Tibial artery (tissue), 4 donors: Measurements from ENCODE around the gene OR52E1.

Experiments
- DNase-seq, 2 donors: peaks; one replicate each; pipeline ENCODE4 v3.0.0-alpha.2; 2019
- H3K27ac ChIP-seq, 2 donors: fragments of 200-600 bp; sonication (generic) in 1 of 2; 1 replicate in 1 of 2; 2 replicates in 1 of 2; pipeline ENCODE4 v1.5.1; 2018 to 2019; ENCODE audit warnings: mild to moderate bottlenecking in 1 of 2
- H3K27me3 ChIP-seq, 2 donors: fragments of 200-600 bp; sonication (generic) in 1 of 2; one replicate each; pipeline versions ENCODE4 v1.5.1 to v1.6.0; 2016 to 2019
- H3K36me3 ChIP-seq, 3 donors: fragments of 200-600 bp; sonication (generic) in 2 of 3; one replicate each; pipeline ENCODE4 v1.5.1; 2016 to 2019; ENCODE audit warnings: mild to moderate bottlenecking in 2 of 3
- H3K4me1 ChIP-seq, 4 donors: fragments of 200-600 bp; sonication (generic) in 2 of 4; 1 replicate in 3 of 4; 2 replicates in 1 of 4; pipeline ENCODE4 v1.5.1; 2016 to 2019
- H3K4me3 ChIP-seq, 2 donors: fragments of 200-600 bp; sonication (generic) in 1 of 2; 1 replicate in 1 of 2; 2 replicates in 1 of 2; pipeline ENCODE4 v1.5.1; 2018 to 2019; ENCODE audit warnings: mild to moderate bottlenecking in 2 of 2
- H3K9me3 ChIP-seq, 3 donors: fragments of 200-600 bp; sonication (generic) in 1 of 3; one replicate each; pipeline ENCODE4 v1.5.1; 2016 to 2019
- CTCF ChIP-seq, 2 experiments: fragments of 200-600 bp in 1 of 2; fragments of 450-650 bp in 1 of 2; IDR thresholded peaks; one replicate each; pipeline ENCODE4 v1.5.1; 2017 to 2019; ENCODE audit warnings: antibody characterized with exemption in 2 of 2, mild to moderate bottlenecking in 1 of 2, moderate library complexity in 1 of 2
- intact Hi-C: fragments of 100-400 bp; cut with DNase I; formaldehyde crosslinking; loops from one replicate; pipeline ENCODE4 v1.15.0; 2023; ENCODE audit warnings: low total_unique reads

The OR52E1 gene

GRCh38 chr11:5117588-5117987 is 48.2 kb downstream of the OR52E1 start:
- no peak overlapping the region for H3K27ac ChIP-seq
- no peaks in the 10 kb centered on the region for H3K27me3 ChIP-seq
- H3K9me3 ChIP-seq = no peaks in the 10 kb centered on the region
- TF ChIP-seq CTCF (IDR thresholded peaks at IDR 0.05) = no peak
- H3K4me3 ChIP-seq = no peak overlapping the region
- H3K36me3 ChIP-seq = no peaks in the 10 kb centered on the region
- DNase-seq = no peak
- intact Hi-C loops = no loop called here
- no peaks in the 10 kb centered on the region for H3K4me1 ChIP-seq

DNA sequence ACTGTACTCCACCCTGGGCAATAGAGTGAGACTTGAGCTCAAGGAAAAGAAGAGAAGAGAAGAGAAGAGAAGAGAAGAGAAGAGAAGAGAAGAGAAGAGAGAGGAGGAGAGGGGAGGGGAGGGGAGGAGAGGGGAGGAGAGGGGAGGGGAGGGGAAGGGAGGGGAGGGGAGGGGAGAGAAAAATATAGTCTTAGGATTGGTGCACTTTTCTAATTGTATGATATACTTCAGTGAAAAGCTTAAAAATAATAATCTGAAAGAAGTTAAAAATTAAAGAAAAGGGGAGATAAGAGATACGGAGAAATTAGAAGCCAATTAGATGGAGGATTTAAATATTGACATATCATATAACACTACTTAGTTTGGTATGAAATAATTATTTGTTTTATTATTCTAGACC is 49.5 kb downstream of the OR52E1 start:
- TF ChIP-seq CTCF (IDR thresholded peaks at IDR 0.05) = no peak
- Histone ChIP-seq H3K27ac (no peak overlapping the region), H3K4me1 (no peaks in the 10 kb centered on the region), H3K36me3 (no peaks in the 10 kb centered on the region), H3K9me3 (no peaks in the 10 kb centered on the region), H3K4me3 (no peak overlapping the region), H3K27me3 (no peaks in the 10 kb centered on the region)
- DNase-seq = no peak
- intact Hi-C loops = no loop called here
